Dermis lymphatic vessel endothelial cell (primary cell): ENCODE data around the gene PDXP. TPM values are rescaled to one million over a fixed set of nuclear protein-coding genes. Genes with fewer than 3 reads are reported as not detected.

Source experiments
- total RNA-seq: library from RNA; depleted of rRNA; stranded (reverse); fragments of >200 nt; gene quantifications from 2 replicates; pipeline ENCODE4 v1.2.1, GENCODE V29; 2014

The PDXP gene
- total RNA-seq = 4.7 and 6.1 TPM in 2 replicates

GRCh38 chr22:37658133-37659065 lies at the start of gene PDXP:
PDXP (plus strand) TSS chr22:37658723; CDS start chr22:37658783, 60 bp downstream.

GRCh38 chr22:37639070-37639760 lies 19.3 kb upstream of the PDXP start, which contains the start of gene SH3BP1:
SH3BP1 (plus strand) TSS chr22:37639669; CDS start chr22:37639788, 119 bp downstream.

GRCh38 chr22:37674951-37675929 lies 16.7 kb downstream of the PDXP start, which contains the start of gene LGALS1:
LGALS1 (plus strand) TSS chr22:37675636; CDS start chr22:37675703, 67 bp downstream.

GRCh38 chr22:37686002-37686982 lies 27.8 kb downstream of the PDXP start, which contains the start of gene NOL12:
NOL12 (plus strand) TSS chr22:37686343; CDS start chr22:37686393, 50 bp downstream.

GRCh38 chr22:37696657-37697537 lies 38.4 kb downstream of the PDXP start, which contains the start of gene TRIOBP:
TRIOBP (plus strand) TSS chr22:37697048; CDS start chr22:37701366, 4,318 bp downstream.

Other genes with a start within 250 kb of the PDXP start
- under 0.01 TPM in 1 of 2 replicates, not detected in the other for gene ELFN2, start 231.2 kb upstream of the PDXP start, total RNA-seq
- 105 and 133 TPM in 2 replicates for gene MFNG, start 172.3 kb upstream of the PDXP start, total RNA-seq
- gene CARD10, start 139.3 kb upstream of the PDXP start, total RNA-seq = 50.7 and 70.0 TPM in 2 replicates
- 6.9 and 8.2 TPM in 2 replicates for gene CDC42EP1, start 98.2 kb upstream of the PDXP start, total RNA-seq
- not detected in 2 replicates for gene LGALS2, start 78.6 kb upstream of the PDXP start, total RNA-seq
- 66.3 and 126 TPM in 2 replicates for gene GGA1, start 49.9 kb upstream of the PDXP start, total RNA-seq
- gene SH3BP1, start 19.1 kb upstream of the PDXP start, total RNA-seq = 0.54 and 1.4 TPM in 2 replicates
- 2,994 and 4,027 TPM in 2 replicates for gene LGALS1, start 16.9 kb downstream of the PDXP start, total RNA-seq
- gene NOL12, start 27.6 kb downstream of the PDXP start, total RNA-seq = 19.1 and 19.4 TPM in 2 replicates
- gene TRIOBP, start 38.3 kb downstream of the PDXP start, total RNA-seq = 116 and 141 TPM in 2 replicates
- gene GCAT, start 149.2 kb downstream of the PDXP start, total RNA-seq = 11.9 and 13.5 TPM in 2 replicates
- gene GALR3, start 164.7 kb downstream of the PDXP start, total RNA-seq = 0.11 TPM in 1 of 2 replicates, not detected in the other
- gene ANKRD54, start 185.6 kb downstream of the PDXP start, total RNA-seq = 16.5 and 16.7 TPM in 2 replicates
- 400 and 450 TPM in 2 replicates for gene EIF3L, start 190.7 kb downstream of the PDXP start, total RNA-seq
- 26.3 and 29.0 TPM in 2 replicates for gene MICALL1, start 247.6 kb downstream of the PDXP start, total RNA-seq